HG03039 (cell line): ENCODE data around the gene GRM8.
"Not testable (repeated sequence)": the region's sequence is repeated elsewhere in the genome, so short reads cannot be mapped to it uniquely, and the experiment has no call there.

Experiments
- ATAC-seq: cut with Tn5 transposase; IDR thresholded peaks from one replicate; pipeline ENCODE4 v1.9.1; 2021; ENCODE audit warnings: mild to moderate bottlenecking, moderate library complexity; ENCODE audit not compliant: unreplicated experiment

GRM8 gene

DNA sequence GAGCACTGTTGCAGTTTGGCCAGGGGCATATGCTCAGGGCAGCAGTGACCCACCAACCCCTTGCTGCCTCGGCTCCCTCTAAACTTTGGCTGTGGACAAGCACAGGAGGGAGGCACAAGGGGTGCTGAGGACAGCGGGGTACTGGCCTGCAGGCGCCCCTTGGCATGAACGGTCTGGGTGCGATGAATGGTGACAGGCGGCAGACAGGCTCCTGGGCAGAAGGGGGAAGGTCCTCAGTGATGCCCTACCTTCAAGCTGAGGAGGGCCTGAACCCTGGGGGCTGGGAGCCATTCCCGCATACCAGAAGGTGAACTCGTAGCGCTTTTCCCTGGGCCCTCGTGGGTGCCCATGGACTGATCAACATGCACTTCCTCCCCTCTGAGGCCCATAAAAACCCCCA is 567.1 kb downstream of the GRM8 start:
- no peak for ATAC-seq

DNA sequence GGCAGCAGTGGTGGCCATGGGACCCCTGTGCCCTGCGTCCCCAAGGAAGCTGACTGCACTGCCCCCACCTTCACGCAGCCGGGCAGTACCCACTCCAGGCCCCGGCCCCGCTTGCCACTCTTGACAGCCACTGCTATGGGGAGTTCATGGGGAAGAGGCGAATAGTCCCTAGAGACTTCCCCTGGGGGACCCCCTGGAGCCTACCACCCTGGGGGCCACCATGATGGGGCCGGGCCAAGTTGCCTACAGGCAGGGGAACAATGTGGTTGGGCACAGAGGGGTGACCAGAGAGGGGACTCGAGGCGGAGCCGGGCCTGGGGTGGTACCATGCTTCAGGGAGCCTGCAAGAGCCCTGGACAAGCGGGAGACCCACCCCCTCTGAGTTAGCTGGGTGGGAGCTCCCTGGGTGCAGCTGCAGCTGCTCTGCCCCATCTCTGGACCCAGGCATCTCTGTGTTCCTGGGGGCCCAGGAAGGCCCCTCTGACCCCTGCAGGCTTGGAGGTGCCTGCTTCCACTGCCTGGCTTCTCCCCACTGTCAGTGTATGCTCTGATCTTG is 567.6 kb downstream of the GRM8 start:
- no peak for ATAC-seq

DNA sequence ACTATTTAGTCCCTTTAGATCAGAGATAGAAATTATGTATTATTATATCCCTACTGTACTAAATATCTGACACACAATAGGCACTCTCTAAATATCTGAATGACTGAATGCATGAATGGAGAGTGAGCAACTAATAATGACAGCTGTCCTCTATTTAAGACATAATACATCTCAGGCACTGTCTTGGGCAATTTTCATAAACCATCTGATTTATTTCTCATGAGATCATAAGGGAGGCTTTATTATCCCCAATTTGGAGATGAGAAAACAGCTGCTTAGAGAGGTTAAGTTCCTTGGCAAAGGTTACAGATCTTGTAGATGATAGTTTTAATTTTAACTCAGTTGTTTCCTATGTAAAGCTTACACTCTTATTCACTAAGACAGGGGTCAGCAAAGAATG is 570.6 kb downstream of the GRM8 start:
- ATAC-seq: no peak

DNA sequence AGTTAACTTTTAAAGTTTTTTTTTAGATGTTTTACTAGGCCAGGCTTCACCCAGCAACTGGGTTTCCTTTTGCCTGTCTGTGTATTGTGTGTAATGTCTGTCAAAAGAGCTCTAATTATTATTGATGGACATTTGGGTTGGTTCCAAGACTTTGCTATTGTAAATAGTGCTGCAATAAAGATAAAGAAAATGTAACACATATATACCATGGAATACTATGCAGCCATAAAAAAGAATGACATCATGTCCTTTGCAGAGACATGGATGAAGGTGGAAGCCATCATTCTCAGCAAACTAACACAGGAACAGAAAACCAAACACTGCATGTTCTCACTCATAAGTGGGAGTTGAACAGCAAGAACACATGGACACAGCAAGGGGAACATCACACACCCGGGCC is 584.0 kb downstream of the GRM8 start:
- ATAC-seq: not testable (repeated sequence)

DNA sequence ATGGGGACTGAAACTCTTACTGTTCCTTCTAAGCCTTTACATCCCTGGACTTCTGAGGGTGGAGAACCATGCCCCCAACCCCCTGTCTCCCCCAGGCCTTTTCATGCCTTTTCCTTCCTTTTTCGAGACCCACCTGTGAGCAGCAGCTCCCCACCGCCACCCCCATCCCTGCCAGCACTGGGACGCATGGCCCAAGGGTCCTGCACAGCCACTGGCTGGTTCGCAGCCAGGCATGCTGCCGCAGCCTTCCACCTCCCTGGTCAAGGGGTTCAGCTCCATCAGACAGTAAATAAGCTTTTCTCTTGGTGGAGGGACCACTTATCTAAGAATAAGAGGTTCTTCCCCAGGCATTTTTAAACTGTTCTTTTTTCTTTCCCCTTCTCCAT is 584.4 kb downstream of the GRM8 start:
- no peak for ATAC-seq

DNA sequence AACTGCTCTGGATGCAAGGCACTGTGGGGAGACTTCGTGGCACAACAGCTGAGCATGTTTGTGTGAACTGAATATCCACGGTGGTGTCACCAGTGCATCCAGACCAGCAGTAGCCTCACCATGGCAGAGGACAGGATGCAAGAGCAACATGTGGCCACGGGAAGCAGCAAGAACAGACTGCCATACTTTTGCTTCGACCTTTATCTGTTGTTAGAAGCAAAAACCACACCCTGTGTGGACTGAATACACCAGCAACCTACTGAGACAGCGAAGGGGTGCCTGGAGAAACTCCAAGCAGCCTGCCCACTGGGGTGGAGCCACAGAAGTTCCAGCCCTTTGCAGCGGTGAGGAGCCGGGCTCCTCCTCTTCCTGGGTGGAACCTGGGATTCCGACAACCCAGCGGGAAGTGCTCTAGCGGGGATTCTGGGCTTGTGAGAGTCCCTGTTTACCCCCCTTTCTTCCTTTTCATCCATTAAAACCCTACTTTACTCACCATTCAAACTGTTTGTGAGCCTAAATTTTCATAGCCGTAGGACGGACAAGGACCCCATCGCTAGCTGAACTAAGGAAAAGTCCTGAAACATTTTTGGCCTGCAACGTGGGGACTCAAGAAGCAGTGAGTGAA is 584.9 kb downstream of the GRM8 start:
- no peak for ATAC-seq

DNA sequence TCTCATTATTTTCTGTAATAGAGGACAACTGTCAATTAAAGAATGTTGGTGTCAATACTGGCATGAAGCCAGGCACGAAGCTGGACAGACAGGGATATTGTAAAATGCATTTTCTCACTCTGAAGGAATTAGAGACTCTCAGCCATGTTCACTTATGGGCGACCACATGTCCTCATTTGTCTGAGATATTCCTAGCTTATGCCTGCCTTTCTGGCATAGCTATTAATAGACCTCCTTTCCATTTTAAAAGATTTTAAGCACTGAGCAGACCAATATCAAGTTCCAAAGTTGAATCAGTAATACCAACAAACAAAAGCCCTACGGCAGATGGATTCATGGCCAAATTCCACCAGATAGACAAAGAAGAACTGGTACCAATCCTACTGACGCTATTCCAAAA is 589.9 kb downstream of the GRM8 start:
- no peak for ATAC-seq

DNA sequence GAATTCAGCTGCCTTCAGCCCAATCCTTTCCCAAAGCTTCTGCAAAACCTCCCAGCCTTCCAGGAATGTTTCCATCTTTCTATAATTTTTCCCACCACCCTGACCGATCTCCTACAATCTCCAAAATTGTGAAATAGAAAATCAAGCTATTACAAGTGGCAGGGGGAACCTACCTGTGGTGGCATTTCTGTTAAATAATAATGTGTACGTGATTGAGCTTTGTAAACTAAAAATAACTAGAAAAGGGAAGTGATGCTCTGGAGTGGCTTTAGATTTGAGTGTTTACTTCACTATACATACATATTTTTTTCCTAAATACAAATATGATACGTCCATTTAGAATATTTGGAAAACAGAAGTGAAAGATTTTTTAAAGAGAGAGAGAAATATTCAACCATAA is 593.6 kb downstream of the GRM8 start:
- ATAC-seq: peak; percentile 69

DNA sequence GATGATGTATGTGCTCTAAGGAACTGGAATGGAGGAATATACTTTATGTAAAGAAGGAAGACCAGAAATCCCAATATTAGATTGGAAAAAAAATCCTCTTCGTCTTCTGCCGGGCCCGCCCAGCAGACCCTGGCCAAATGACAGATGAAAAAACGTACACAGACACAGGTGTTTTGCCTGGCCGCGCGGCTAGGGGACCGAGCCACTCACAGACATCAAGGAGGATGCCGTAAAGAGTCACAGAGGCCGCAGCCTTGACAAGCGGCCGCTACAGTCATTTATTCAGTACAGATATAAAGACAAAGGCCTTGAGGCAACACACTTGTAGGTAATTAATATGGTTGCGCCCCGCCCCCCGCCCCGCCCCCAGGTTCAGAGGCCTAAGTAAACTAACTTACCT is 594.1 kb downstream of the GRM8 start:
- ATAC-seq: peak; percentile 6

DNA sequence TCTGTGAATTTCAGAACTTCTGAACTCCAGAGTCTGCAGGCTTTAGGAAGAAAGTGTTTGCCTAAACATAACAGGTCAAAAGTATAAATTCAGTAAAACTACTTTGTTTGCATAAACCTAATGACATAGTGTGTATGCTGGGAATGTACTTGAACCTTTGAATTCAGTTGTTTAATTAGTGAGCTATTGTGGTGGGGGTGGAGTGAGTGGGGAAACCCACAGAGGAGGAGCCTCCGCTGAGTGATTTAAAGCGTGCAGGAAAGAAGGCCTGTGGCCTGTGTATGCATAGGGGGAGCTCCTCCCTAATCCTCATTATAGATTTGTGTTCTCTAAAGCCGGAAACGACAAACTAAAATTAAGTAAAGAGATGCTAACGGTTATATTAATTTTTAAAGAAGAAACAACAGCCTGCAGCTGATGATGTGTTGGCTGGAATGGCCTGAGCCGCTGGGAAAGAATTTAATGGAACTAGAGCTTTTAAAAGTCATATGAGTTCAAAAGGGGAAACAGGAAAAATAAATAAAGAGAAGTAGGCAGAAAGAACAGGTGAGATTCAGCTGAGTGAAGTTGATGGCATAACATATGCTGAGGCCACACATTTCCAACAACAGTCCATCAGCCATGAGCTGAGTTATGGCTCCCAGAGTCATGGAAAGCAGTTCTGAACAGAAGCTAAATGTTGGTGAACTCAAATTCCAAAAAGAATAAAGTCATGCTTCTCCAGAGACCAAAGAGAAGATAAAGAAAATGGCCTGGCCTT is 595.0 kb downstream of the GRM8 start:
- peak; percentile 86 for ATAC-seq

DNA sequence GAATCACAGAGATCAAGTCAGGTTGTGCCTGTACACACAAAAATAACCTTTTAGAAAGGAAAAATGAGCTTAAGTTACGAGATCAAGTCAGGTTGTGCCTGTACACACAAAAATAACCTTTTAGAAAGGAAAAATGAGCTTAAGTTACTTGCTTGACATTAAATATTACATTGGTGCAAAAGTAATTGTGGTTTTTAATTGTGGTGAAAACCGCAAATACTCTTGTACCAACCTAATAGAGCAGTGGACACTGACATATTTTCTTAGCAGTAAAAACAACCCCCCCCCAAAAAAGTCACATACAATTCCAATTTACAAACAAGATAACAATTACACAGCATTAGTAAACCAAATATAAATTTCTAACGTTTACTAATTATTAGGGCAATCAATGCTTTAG is 595.6 kb downstream of the GRM8 start:
- ATAC-seq: no peak

DNA sequence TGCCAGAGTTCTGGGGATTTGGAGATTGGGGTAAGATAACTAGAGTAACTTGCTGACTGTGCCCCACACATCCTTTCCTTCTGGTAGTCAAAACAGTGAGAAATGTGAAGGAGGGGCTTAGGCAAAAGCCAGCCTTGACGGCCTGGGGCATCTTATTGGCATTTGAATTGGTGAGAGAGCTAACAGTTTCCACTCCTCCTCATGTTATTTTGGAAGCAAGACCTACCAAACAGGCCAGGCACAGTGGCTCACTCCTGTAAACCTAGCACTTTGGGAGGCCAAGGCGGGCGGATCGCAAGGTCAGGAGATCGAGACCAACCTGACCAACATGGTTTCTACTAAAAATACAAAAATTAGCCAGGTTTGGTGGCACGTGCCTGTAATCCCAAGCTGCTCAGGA is 596.6 kb downstream of the GRM8 start:
- ATAC-seq: no peak

DNA sequence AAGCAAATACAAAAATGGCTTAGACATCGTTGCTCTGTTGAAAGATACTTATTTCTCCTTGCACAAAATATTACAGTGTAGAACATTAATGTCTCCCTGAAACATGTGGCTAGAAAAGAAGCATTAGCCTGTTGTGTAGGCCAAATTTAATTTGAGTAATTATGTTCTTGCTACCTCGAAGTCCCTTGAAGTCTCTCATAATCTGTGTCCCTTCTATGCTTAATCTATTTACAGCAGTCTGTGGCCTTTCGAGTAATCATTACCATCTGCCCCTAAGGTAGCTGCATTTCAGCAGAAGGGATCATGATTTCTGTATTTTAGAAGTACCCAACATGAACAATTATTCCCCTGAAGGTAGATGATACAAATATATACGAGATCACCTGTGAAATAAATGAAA is 615.2 kb downstream of the GRM8 start:
- no peak for ATAC-seq

DNA sequence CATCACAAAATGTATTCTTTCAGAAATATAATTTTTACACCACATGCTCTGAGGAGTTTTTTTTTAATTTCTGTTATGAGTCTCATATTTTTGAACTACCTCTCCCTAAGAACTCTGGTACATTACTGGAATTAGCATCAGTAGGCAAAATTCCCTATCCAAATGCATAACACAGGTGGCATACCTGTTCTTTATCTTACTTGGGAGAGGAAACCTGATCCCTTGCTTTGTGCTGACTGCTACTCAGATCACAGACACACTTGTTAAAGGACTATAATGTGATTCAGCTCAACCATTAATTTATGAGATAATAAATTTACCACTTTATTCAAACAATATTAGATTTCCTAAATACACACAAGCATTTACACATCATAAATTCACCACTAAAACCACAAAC is 617.2 kb downstream of the GRM8 start:
- no peak for ATAC-seq

DNA sequence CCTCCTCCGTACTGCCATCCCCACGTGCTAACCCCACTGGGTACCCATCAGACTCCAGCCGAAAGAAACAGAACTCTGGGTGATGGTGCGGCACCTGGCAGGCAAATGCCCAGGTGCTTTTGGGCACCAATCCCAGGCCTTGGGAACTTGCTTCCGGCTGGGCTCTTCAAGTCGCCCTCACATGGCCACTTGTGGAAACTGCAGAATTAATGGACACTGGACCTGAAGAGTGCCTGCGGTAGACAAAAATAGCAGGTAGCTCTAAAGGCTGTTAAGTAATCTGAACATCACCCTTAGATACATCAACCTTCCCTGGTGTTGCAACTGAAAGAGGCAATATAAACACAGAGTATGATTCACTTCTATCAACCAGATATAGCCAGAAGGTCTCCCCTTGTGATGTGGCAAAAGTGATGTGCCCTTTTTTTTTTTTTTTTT is 644.4 kb downstream of the GRM8 start:
- no peak for ATAC-seq

DNA sequence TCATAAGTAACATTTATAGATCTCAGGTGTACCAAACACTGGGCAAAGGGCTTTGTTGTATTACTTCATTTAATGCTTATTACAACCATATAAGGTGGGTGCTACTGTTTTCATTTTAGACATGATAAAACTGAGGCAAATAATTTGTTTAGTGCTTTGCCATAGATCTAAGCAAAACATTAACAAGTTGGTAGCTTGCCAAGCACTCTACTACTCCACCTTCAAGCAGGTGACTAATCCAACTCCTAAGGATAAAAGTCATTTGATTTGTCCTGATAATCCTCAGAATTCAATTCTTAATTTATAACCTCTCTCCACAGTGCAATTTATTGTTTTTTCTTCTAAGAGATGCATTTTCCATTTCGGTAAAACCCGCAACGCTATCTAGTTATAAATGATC is 646.4 kb downstream of the GRM8 start:
- ATAC-seq: no peak

DNA sequence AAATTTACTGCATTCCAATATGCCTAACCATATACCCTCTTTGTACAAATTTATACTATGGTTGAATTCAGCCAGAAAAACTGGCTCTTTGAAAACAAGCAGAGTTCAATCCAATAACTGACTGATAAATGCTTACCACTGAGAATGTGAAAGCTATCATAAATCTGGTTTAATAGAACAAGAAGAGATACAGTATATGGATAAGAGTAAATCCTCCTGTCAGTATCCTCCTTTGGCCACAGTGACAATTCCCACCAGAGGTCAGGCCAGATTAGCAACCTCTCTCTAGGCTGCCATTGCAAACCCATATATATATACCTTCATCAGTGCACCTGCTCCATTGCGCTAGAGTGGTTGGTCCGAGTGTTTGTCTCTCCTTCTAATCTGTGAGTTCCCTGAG is 647.2 kb downstream of the GRM8 start:
- no peak for ATAC-seq

DNA sequence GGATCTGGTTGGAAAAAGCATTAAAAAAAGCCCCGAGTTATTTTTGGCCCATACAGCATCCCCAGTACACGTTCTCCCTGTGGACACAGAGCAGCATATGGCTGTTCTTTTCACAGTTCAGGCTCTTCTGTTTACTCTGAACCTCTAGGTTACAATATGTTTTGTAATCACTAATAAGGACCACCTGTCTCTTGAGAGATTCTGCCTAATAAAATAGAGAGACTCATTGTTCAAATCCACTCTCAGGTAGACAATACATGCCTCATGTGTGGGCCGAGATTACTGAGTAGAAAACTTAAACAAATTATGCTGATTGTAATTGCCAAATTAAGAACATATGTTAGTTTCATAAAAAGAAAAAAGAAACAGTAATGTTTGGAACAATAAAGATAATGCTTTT is 647.7 kb downstream of the GRM8 start:
- ATAC-seq: no peak

DNA sequence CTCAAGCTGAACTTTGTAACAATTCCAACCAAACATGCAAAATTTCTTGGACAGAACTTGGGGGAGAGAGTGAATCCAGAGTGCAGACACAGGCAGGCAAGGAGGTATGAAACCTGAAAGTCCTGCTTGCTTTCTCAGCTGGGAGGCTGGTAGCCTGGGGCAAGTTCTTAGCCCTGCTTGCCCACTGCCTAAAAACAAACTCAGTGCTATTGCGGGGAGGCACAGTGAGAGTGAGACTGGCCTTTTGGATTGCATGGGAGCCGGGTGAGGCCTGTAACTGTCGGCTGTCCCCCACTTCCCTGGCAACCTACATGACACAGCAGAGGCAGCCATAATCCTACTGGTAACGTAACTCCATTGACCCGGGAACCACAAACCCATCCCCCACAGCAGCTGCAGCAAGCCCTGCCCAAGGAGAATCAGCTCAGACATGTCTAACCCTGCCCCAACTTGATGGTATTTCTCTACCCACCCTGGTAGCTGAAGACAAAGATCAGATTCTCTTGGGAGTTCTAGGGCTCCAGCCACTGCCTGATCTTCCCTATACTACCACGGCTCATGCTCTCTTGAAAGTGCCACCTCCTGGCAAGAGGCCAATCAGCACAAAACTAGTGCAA is 663.6 kb downstream of the GRM8 start:
- ATAC-seq: no peak

DNA sequence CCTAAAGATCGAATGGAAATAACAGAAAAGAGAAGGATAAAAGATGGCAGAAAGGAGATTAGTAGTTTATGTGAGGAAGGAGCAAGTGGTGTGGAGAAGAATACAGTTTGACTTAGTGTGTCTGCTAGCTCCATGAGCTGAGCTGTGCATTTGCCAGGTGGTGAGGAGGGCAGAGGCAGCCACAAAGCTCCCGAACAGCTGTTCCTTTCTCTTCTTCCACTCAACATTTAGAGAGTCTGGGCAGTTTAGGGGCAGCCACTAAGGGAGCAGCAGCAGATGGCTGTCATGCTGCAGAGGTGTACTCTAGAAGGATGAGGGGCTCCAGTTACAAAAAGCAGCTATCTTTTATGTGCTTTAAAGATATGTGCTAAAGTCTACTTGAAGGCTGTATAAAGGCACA is 674.4 kb downstream of the GRM8 start:
- no peak for ATAC-seq

DNA sequence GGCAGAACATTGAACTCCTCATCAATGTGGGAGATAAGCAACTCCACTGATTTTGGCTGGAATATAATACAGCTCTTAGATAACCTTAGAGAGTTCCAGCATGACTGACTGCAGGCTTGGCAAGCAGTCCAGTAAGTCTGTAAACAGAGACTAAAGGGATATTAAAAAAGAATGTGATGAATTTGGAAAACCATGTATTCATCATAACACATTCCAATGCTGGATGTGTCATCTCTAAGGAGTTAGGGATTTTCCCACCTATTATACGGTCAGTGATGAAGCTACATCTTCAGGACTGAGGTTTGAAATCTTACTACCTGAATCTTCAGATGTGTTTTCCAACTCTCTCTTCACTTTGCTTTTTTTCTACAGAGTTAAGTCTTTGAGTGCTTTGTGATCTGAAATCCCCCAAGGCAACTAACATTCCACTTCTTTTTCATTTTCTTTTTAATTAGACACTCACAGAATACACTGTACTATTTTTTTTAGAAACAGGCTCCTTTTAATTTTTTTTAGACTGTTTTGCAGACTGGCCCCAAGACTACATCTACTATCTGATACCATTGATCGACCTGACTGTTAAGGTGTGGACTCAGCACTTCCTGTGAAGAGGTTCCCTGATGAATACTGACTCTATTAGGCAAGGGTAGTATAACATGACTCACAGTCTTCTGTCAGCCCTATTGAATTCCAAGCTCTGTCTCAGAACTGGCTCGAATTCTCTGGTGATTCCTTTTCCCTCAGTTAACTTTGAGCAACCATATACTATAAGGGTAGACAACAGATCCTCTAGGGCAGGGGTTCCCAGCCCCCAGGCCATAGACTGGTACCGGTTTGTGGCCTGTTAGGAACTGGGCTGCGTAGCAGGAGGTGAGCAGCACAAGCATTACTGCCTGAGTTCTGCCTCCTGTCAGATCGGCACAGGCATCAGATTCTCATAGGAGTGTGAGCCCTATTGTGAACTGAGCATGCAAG is 678.2 kb downstream of the GRM8 start:
- no peak for ATAC-seq
